Frontal cortex (tissue), 4 donors: ENCODE results near the gene AP2S1. TPM values are rescaled to one million over a fixed set of nuclear protein-coding genes. Genes with fewer than 3 reads are reported as not detected.
"Not testable (repeated sequence)": the region's sequence is repeated elsewhere in the genome, so short reads cannot be mapped to it uniquely, and the experiment has no call there.

Experiments
- DNase-seq, 2 donors: peaks; one replicate each; pipeline ENCODE4 v3.0.0; 2012; ENCODE audit warnings: low spot score in 2 of 2
- FAIRE-seq: peaks from 2 replicates; lab custom pipeline; 2012; peaks lifted over from hg19 to GRCh38; lab: Jason Lieb, UNC
- total RNA-seq: library from RNA; depleted of rRNA; stranded (reverse); fragments of >200 nt; gene quantifications from one replicate; pipeline ENCODE4 v1.2.3, GENCODE V29; 2014
- donor health status: control.
- donor health status: control.
- donor health status: control.

The AP2S1 gene
- total RNA-seq, 1 donor from 2014 or later = 64.8 TPM

- not testable (repeated sequence) for DNase-seq, FAIRE-seq
These were observed 20.5 kb upstream of the AP2S1 start for GRCh38 chr19:46871173-46871572.

GRCh38 chr19:46868025-46868802, 17.6 kb upstream of the AP2S1 start:
- no peak for FAIRE-seq
- DNase-seq = no peak

GRCh38 chr19:46867170-46867569, 16.5 kb upstream of the AP2S1 start:
- FAIRE-seq (no peak), DNase-seq (no peak)

- no peak for FAIRE-seq
- no peak for DNase-seq
These were observed 15.9 kb upstream of the AP2S1 start for GRCh38 chr19:46866407-46867136.

GRCh38 chr19:46863818-46864629, 13.4 kb upstream of the AP2S1 start:
- peak in 1 of 2 donors; percentile 39 for DNase-seq
- FAIRE-seq = no peak

- no peak for DNase-seq
- FAIRE-seq = no peak
These were observed 12.5 kb upstream of the AP2S1 start for GRCh38 chr19:46862974-46863632.

- FAIRE-seq (no peak), DNase-seq (no peak)
These were observed 11.8 kb upstream of the AP2S1 start for GRCh38 chr19:46862503-46862834.

GRCh38 chr19:46861691-46862502, 11.3 kb upstream of the AP2S1 start:
- no peak for FAIRE-seq
- DNase-seq = no peak

GRCh38 chr19:46860846-46861690, 10.4 kb upstream of the AP2S1 start, which contains the start of gene ARHGAP35:
ARHGAP35 (plus strand) TSS chr19:46860997; CDS start chr19:46918676, 57,679 bp downstream.
- peak; percentile 83 to 93 for DNase-seq
- FAIRE-seq = no peak

GRCh38 chr19:46860125-46860845, 9.6 kb upstream of the AP2S1 start:
- FAIRE-seq (peak; percentile 64), DNase-seq (peak; percentile 91)

- DNase-seq = no peak
- FAIRE-seq = no peak
These were observed 9.0 kb upstream of the AP2S1 start for GRCh38 chr19:46859637-46860124.

- peak; percentile 88 for FAIRE-seq
- peak; percentile 83 to 94 for DNase-seq
These were observed 5.7 kb upstream of the AP2S1 start for GRCh38 chr19:46856062-46857022.

GRCh38 chr19:46854698-46855097, 4.1 kb upstream of the AP2S1 start:
- not testable (repeated sequence) for FAIRE-seq, DNase-seq

GRCh38 chr19:46852830-46853229, 2.2 kb upstream of the AP2S1 start:
- DNase-seq = no peak
- FAIRE-seq = no peak

GRCh38 chr19:46849610-46850009, 1.0 kb downstream of the AP2S1 start:
- FAIRE-seq (no peak), DNase-seq (no peak)

- DNase-seq (no peak), FAIRE-seq (no peak)
These were observed 2.3 kb downstream of the AP2S1 start for GRCh38 chr19:46848389-46848788.
